Peyer's patch (tissue), 4 donors: ENCODE data around the gene TNS3. TPM values are rescaled to one million over a fixed set of nuclear protein-coding genes. Genes with fewer than 3 reads are reported as not detected.

Experiments
- DNase-seq, 3 donors: peaks; one replicate each; pipeline ENCODE4 v3.0.0-alpha.2; 2017 to 2019
- H3K27ac ChIP-seq, 4 donors: fragments of 200-600 bp; sonication (generic); one replicate each; pipeline ENCODE4 v1.5.1; 2016 to 2019
- H3K27me3 ChIP-seq, 2 donors: fragments of 200-600 bp; sonication (generic); one replicate each; pipeline ENCODE4 v1.5.1; 2019
- H3K36me3 ChIP-seq, 3 donors: fragments of 200-600 bp; sonication (generic); one replicate each; pipeline ENCODE4 v1.5.1; 2016 to 2019
- H3K4me1 ChIP-seq, 4 donors: fragments of 200-600 bp; sonication (generic); one replicate each; pipeline ENCODE4 v1.5.1; 2016 to 2019
- H3K4me3 ChIP-seq, 4 donors: fragments of 200-600 bp; sonication (generic); 1 replicate in 3 of 4; 2 replicates in 1 of 4; pipeline ENCODE4 v1.5.1; 2016 to 2019; ENCODE audit warnings: mild to moderate bottlenecking in 1 of 4
- H3K9me3 ChIP-seq, 4 donors: fragments of 200-600 bp; sonication (generic); one replicate each; pipeline ENCODE4 v1.5.1; 2016 to 2019; ENCODE audit warnings: mild to moderate bottlenecking in 1 of 4
- POLR2A ChIP-seq, 2 donors: fragments of 450-650 bp; IDR thresholded peaks; one replicate each; pipeline ENCODE4 v1.5.1; 2017; ENCODE audit warnings: antibody characterized with exemption in 2 of 2, mild to moderate bottlenecking in 2 of 2, moderate library complexity in 2 of 2
- total RNA-seq, 4 donors: library from RNA; depleted of rRNA; stranded (reverse); fragments of >200 nt; gene quantifications; one replicate each; pipeline ENCODE4 v1.1.0, GENCODE V29; 2016
- TF ChIP-seq, protein P1 (sequence below), 6 experiments: fragments of 450-650 bp in 4 of 6; fragments of 200-600 bp in 2 of 6; sonication (generic) in 1 of 6; IDR thresholded peaks; one replicate each; pipeline ENCODE4 v1.5.1; 2017 to 2019; ENCODE audit warnings: antibody characterized with exemption in 6 of 6, mild to moderate bottlenecking in 3 of 6, moderate library complexity in 1 of 6

TNS3 gene
- total RNA-seq, 4 donors from 2014 or later: 79.5 to 157 (median 112) TPM

DNA sequence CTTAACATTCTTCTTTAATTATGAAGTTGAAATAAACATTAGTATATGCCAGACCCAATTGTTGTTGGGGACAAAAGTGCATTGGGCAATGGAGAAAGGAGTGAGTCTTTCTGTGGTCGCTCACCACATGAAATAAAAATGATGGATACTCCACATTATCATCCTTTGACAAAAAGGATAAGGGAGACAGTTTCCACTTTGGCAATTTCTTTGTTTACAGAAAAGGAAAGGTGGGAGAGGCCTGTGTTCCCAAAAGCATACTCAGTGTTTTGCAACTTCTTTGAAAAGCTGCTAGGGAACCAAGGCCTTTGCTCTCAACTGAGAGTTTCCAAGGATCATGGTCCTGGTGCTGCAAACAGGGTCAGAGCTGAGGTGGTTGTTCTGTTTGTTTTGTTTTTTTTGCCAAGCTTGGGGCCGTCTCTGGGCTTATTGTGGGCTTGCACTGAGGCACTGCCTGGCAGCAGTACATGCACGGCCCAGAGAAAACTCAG, 341.9 kb downstream of the TNS3 start:
- Histone ChIP-seq H3K27ac (no peak overlapping the region), H3K9me3 (no peaks in the 10 kb centered on the region), H3K4me3 (no peak overlapping the region), H3K36me3 (no peaks in the 10 kb centered on the region), H3K4me1 (no peaks in the 10 kb centered on the region), H3K27me3 (no peaks in the 10 kb centered on the region)
- no peak for TF ChIP-seq POLR2A (IDR thresholded peaks at IDR 0.05)
- TF ChIP-seq, protein P1, sequence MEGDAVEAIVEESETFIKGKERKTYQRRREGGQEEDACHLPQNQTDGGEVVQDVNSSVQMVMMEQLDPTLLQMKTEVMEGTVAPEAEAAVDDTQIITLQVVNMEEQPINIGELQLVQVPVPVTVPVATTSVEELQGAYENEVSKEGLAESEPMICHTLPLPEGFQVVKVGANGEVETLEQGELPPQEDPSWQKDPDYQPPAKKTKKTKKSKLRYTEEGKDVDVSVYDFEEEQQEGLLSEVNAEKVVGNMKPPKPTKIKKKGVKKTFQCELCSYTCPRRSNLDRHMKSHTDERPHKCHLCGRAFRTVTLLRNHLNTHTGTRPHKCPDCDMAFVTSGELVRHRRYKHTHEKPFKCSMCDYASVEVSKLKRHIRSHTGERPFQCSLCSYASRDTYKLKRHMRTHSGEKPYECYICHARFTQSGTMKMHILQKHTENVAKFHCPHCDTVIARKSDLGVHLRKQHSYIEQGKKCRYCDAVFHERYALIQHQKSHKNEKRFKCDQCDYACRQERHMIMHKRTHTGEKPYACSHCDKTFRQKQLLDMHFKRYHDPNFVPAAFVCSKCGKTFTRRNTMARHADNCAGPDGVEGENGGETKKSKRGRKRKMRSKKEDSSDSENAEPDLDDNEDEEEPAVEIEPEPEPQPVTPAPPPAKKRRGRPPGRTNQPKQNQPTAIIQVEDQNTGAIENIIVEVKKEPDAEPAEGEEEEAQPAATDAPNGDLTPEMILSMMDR (IDR thresholded peaks at IDR 0.05): no peak
- DNase-seq: no peak

DNA sequence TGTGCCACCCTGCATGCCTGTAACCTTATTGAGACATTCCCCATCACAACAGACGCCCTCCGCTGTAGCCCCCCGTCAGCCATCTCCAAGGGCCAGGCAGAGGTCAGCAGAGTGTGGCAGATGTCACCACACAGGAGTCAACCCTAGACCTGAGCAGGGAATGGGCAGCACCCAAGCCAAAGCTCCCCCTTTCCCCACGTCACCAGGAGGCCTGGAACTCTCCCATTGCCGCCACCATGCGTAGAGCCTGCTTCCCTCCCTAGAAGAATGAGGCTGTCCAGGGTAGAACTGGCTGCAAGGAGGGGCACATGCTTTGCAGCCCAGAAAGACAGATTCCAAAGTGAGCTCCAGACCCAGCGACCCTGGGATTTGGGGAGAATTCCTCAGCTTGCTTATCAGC, 342.9 kb downstream of the TNS3 start:
- Histone ChIP-seq H3K4me1 (no peaks in the 10 kb centered on the region), H3K36me3 (no peaks in the 10 kb centered on the region), H3K4me3 (no peak overlapping the region), H3K27ac (peak overlapping the region in 2 of 4 donors; percentile 55 to 60), H3K27me3 (no peaks in the 10 kb centered on the region), H3K9me3 (no peaks in the 10 kb centered on the region)
- TF ChIP-seq, protein P1 (IDR thresholded peaks at IDR 0.05): no peak
- TF ChIP-seq POLR2A (IDR thresholded peaks at IDR 0.05): no peak
- DNase-seq: no peak

DNA sequence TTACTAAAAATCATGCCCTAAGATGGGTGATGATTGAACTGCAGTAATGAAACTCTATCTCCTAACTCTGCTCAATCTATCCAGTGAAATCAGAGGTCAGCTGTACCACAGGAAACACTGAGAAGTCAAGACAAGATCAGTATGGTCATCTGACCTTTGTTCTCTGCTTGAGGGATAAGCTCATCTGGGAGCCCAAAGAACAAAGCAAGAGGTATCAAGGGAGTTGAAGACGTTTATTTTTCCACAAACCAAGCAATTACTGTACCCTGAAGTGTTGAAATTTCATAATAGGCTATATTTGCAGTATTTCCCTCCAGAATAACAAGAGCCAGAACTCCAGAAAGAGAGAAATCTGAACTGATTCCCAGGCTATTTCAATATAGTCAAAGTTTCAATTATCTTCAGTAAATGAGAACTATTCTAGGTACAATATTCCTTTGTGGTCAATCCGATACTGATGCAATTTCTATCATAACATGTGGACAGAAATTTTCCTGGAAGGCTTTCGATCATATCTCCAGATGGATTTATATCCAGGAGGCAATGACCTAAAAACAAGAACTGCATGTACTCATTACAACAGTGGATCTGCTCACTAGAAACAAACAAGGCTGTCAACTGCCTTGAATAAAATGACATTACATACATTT, 345.3 kb downstream of the TNS3 start:
- no peaks in the 10 kb centered on the region for H3K27me3 ChIP-seq
- no peaks in the 10 kb centered on the region for H3K9me3 ChIP-seq
- no peak overlapping the region for H3K4me3 ChIP-seq
- H3K36me3 ChIP-seq: no peaks in the 10 kb centered on the region
- H3K27ac ChIP-seq: no peak overlapping the region
- TF ChIP-seq POLR2A (IDR thresholded peaks at IDR 0.05): no peak
- TF ChIP-seq, protein P1 (IDR thresholded peaks at IDR 0.05): no peak
- H3K4me1 ChIP-seq: no peaks in the 10 kb centered on the region
- DNase-seq: no peak

DNA sequence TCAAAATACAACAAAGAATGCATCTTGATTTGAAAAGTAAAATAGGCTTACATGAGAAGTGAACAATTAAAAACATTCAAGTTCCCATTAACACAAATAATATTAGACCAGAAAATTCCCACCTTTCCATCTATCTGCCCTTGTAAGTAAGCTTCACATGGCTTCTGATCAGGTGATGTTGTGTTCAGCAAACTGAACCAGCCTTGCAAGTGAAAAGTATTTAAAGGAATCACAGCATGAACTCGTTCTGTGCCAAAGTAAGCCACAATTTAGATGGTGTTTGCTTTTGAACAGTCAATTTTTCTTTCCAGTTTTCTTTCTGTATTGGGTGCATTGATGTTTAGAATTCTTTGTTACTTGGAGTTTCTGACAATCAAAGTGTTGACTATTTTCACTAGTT, 347.9 kb downstream of the TNS3 start:
- TF ChIP-seq, protein P1 (IDR thresholded peaks at IDR 0.05): no peak
- TF ChIP-seq POLR2A (IDR thresholded peaks at IDR 0.05): no peak
- Histone ChIP-seq H3K36me3 (no peaks in the 10 kb centered on the region), H3K9me3 (no peaks in the 10 kb centered on the region), H3K4me1 (no peaks in the 10 kb centered on the region), H3K27ac (no peak overlapping the region), H3K4me3 (no peak overlapping the region), H3K27me3 (no peaks in the 10 kb centered on the region)
- no peak for DNase-seq

DNA sequence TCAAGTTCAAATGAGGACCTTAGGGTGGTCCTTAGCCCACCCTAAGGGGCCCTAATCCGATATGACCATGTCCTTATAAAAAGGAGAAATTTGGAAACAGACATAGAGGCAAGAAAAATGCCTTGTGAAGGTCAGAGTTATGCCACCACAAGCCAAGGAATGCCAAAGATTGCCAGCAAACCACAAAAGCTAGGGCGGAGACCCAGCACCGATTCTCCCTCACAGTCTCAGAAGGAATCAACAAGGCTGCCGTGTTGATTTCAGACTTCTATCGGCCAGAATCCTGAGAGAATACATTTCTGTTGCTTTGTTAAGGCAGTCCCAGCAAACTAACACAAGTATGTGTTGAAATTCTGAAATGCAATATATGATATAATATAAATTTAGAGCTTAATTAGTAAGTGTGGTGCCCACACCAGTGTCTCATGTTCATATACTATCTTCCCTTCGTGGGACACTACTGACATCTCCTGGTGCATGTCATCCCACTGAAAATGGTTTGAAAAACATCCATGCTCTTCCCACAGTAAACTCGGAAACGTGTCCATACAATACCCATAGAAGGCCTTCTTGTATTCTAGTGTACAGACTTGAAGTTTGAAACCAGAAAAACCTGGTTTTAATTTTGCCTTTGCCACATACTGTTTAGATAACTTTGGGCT, 349.0 kb downstream of the TNS3 start:
- no peak for DNase-seq
- no peaks in the 10 kb centered on the region for H3K9me3 ChIP-seq
- TF ChIP-seq POLR2A (IDR thresholded peaks at IDR 0.05): no peak
- TF ChIP-seq, protein P1 (IDR thresholded peaks at IDR 0.05): peak in 2 of 6 experiments; percentile 30 to 34
- no peak overlapping the region for H3K4me3 ChIP-seq
- no peaks in the 10 kb centered on the region for H3K27me3 ChIP-seq
- H3K4me1 ChIP-seq: no peaks in the 10 kb centered on the region
- no peaks in the 10 kb centered on the region for H3K36me3 ChIP-seq
- H3K27ac ChIP-seq: no peak overlapping the region
